ENCODE data around the gene HRC.

The HRC gene

DNA sequence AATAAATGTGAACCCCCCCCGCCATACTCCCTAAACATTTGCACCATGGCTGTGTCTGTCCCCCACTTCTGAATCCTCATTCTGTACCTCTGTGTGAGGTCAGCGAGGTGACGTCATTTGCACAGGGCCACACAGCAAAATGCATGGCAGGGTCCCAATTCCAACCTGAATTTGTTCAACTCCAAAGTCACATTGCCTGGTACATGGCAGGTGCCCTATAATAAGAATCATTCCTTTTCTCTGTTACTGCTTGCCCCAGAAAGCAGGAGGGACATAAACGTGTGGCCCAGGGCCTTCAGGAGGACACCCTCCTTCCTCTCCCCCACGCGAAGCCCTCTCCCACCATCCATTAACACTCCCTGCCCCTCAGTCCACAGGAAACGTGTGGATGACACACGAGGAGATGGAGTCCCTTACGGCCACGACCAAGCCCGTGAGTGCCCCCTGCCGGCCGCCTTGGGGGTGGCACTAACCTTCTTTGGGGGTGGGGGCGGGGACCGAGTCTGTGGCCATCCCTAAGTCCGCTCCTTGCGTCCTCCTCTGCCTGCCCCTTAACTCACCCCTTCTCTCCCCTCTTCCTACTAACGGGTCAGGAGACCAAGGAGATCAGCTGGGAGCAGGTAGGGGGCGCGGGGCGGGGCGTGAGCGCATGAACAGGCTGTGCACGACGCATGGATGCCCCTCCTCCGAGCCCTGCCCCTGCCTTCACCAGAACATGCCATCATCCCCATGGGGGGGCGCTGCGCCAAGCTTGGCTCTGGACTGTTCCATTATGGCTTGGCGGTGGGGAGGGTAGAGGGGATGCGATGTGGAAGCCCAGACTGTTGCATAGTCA is 9.4 kb downstream of the HRC start:
- no peak overlapping the region for H3K4me3 ChIP-seq (ENCODE audit: low read depth, low read length)
- no peak for DNase-seq (ENCODE audit: low read depth)
- TF ChIP-seq, protein P1, sequence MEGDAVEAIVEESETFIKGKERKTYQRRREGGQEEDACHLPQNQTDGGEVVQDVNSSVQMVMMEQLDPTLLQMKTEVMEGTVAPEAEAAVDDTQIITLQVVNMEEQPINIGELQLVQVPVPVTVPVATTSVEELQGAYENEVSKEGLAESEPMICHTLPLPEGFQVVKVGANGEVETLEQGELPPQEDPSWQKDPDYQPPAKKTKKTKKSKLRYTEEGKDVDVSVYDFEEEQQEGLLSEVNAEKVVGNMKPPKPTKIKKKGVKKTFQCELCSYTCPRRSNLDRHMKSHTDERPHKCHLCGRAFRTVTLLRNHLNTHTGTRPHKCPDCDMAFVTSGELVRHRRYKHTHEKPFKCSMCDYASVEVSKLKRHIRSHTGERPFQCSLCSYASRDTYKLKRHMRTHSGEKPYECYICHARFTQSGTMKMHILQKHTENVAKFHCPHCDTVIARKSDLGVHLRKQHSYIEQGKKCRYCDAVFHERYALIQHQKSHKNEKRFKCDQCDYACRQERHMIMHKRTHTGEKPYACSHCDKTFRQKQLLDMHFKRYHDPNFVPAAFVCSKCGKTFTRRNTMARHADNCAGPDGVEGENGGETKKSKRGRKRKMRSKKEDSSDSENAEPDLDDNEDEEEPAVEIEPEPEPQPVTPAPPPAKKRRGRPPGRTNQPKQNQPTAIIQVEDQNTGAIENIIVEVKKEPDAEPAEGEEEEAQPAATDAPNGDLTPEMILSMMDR (IDR thresholded peaks at IDR 0.05; ENCODE audit: control insufficient read depth, extremely low read depth, insufficient read depth), result peak; percentile 76

DNA sequence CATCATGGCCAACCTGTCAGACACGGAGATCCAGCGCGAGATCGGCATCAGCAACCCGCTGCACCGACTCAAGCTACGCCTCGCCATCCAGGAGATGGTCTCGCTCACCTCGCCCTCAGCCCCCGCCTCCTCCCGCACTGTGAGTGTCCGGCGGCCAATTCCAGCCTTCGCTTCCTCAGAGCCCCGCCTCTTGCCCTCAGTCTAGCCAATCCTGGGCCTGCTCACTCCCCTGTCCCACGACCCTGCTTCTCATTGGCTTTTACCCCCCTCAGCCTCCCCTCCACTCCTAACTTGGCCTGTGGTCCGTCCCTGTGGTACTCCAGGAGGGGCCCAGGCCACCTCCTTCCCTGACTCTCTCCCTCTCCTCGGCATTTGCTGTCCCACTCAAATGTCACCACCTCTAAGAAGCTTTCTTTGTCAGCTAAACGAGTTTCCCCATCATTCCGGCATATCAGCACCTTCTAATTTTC is 12.3 kb downstream of the HRC start:
- peak; percentile 81 for DNase-seq (ENCODE audit: low read depth)
- TF ChIP-seq, protein P1 (IDR thresholded peaks at IDR 0.05; ENCODE audit: control insufficient read depth, extremely low read depth, insufficient read depth), result no peak
- peak overlapping the region; percentile 69 for H3K4me3 ChIP-seq (ENCODE audit: low read depth, low read length)

DNA sequence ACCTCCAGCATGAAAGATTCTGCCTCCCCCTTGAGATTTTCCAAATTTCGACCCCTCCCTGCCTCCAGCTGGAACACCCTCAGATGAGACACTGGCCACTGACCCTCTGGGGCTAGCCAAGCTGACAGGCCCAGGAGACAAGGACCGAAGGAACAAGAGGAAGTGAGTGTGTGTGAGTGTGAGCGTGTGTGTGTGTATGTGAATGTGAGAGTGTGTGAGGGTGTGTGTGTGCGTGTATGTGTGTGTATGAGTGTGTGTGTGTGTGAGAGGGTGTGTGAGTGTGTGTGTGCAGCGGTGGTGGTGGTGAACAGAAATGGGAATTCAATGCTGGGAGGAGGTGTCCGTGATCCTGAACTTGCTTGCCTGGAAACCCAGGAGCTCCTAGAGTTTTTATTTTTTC is 13.8 kb downstream of the HRC start:
- no peak overlapping the region for H3K4me3 ChIP-seq (ENCODE audit: low read depth, low read length)
- DNase-seq (ENCODE audit: low read depth), result no peak
- TF ChIP-seq, protein P1 (IDR thresholded peaks at IDR 0.05; ENCODE audit: control insufficient read depth, extremely low read depth, insufficient read depth), result no peak

DNA sequence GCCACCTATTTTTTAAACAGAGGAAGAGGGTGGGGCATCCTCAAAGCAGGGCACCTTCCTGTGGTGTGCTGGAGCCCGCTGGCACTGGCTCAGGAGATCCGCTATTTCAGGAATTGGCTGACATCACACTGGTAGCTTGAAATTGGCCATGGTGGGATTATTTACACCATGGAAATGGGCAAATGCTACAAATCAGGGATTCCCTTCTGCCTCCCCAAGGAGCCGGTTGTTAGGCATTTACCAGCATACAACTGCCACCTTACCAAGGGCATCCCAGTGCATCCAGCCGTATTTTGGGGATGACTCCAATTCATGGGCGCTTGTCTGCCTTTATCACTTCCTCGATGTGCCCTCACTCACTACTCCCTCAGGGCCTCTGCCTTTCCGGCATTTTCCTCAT is 14.2 kb downstream of the HRC start:
- TF ChIP-seq, protein P1 (IDR thresholded peaks at IDR 0.05; ENCODE audit: control insufficient read depth, extremely low read depth, insufficient read depth), result no peak
- H3K4me3 ChIP-seq (ENCODE audit: low read depth, low read length), result no peak overlapping the region
- DNase-seq (ENCODE audit: low read depth), result no peak

DNA sequence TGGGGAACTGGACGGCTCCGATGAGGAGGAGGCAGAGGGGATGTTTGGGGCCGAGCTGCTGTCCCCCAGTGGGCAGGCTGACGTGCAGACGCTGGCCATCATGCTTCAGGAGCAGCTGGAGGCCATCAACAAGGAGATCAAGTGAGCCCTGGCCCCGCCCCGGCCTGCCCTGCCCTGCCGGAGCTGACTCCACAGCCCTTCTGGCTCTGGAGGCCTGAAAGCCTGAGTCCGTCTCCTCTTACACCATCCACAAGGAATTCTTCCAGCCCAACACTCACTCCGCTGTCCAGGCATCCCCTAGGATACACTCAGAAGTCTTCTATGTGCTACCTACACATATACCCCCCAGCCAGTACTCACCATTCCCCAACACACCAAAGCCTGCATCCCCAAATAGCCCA is 18.4 kb downstream of the HRC start:
- DNase-seq (ENCODE audit: low read depth), result no peak
- TF ChIP-seq, protein P1 (IDR thresholded peaks at IDR 0.05; ENCODE audit: control insufficient read depth, extremely low read depth, insufficient read depth), result no peak

DNA sequence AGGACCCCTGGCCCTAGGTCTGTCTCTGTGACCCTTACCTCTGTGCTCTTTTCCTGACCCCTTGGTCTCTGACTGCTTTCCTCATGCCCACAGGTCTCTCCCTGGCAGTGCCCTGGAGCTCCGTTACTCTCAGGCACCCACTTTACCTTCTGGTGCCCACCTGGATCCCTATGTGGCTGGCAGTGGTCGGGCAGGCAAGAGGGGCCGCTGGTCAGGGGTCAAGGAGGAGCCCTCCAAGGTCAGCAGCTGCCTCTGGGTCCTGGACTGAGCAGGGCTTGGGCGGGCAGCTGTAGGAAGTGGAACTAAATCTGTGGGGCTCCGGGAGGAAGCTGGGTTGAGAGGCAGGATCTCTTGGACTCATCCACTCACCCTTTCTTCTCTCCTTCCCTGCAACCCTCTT is 19.5 kb downstream of the HRC start:
- no peak overlapping the region for H3K4me3 ChIP-seq (ENCODE audit: low read depth, low read length)
- DNase-seq (ENCODE audit: low read depth), result no peak
- TF ChIP-seq, protein P1 (IDR thresholded peaks at IDR 0.05; ENCODE audit: control insufficient read depth, extremely low read depth, insufficient read depth), result no peak

More for the DNA sequence above, 18.4 kb downstream of the HRC start:
- H3K4me3 ChIP-seq (ENCODE audit: low read depth, low read length), result no peak overlapping the region

All from LNCaP clone FGC (cell line).